ENCODE data around the gene SYNE1. TPM values are rescaled to one million over a fixed set of nuclear protein-coding genes. Genes with fewer than 3 reads are reported as not detected.

The SYNE1 gene
- total and polyA plus RNA-seq, 2 of the 8 experiments (the other 6 are each of a cell fraction or from before 2014, with no cell fraction given): 2.8 to 5.5 TPM

- DNase-seq (ENCODE audit: low read depth in 1 of 2, low spot score in 2 of 2) (no peak), FAIRE-seq (no peak)
- no peaks in the 10 kb centered on the region for H4K20me1 ChIP-seq (replicated peaks in 1 of 2; ENCODE audit: control insufficient read depth in 1 of 2, insufficient read depth in 2 of 2, low read length in 2 of 2)
- no peak overlapping the region for H2BK120ac ChIP-seq (replicated peaks; ENCODE audit: low read depth, low read length)
- H3K4me3 ChIP-seq (ENCODE audit: extremely low read depth in 1 of 4, insufficient read depth in 2 of 4, low read depth in 3 of 4, low read length in 4 of 4): no peak overlapping the region
- H3K36me3 ChIP-seq (ENCODE audit: control insufficient read depth in 2 of 4, insufficient read depth in 4 of 4, low read length in 3 of 4): no peaks in the 10 kb centered on the region
- no peak overlapping the region for H3K23ac ChIP-seq (ENCODE audit: insufficient read length)
- no peak overlapping the region for H4K91ac ChIP-seq (replicated peaks; ENCODE audit: insufficient read length, low read length)
- CTCF ChIA-PET (ENCODE audit: partially characterized antibody): interaction anchor here (0.9 to 1.5 kb wide), 2 partner anchors 12 to 41 kb away, joined by 3 read pairs; no protein-coding TSS in a partner anchor
- no peak for TF ChIP-seq HDAC2 (IDR thresholded peaks at IDR 0.05; ENCODE audit: borderline replicate concordance in 1 of 2, low read depth in 2 of 2, low read length in 2 of 2)
- H2BK20ac ChIP-seq (ENCODE audit: low read length): no peak overlapping the region
- no peaks in the 10 kb centered on the region for H3K23me2 ChIP-seq (ENCODE audit: low read depth, low read length)
- no peaks in the 10 kb centered on the region for H3K27me3 ChIP-seq (replicated peaks in 1 of 4; ENCODE audit: control insufficient read depth in 3 of 4, extremely low read depth in 1 of 4, insufficient read depth in 3 of 4, low read length in 3 of 4)
- no peaks in the 10 kb centered on the region for H3K79me1 ChIP-seq (ENCODE audit: low read depth, low read length)
- H3K79me2 ChIP-seq (ENCODE audit: control insufficient read depth in 1 of 2, insufficient read depth in 2 of 2, low read length in 2 of 2): no peaks in the 10 kb centered on the region
- H3K27ac ChIP-seq (ENCODE audit: low read depth, low read length): no peak overlapping the region
- H4K8ac ChIP-seq (ENCODE audit: extremely low read depth, insufficient read depth, low read length): no peak overlapping the region
- no peak overlapping the region for H4K5ac ChIP-seq (ENCODE audit: insufficient read length, low read depth, low read length)
- H2BK12ac ChIP-seq (ENCODE audit: low read depth, low read length): no peak overlapping the region
- H2BK15ac ChIP-seq (ENCODE audit: low read length): no peak overlapping the region
- H3K4me1 ChIP-seq (replicated peaks in 1 of 4; ENCODE audit: control insufficient read depth in 3 of 4, insufficient read depth in 4 of 4, low read length in 3 of 4): peaks cover 0 to 7% (median 4%) of the 10 kb centered on the region in 4 experiments; a peak in 3 of 7 replicates
- no peak overlapping the region for H3K4ac ChIP-seq (replicated peaks; ENCODE audit: insufficient read length, low read depth, low read length)
- H3K14ac ChIP-seq (ENCODE audit: insufficient read length): no peak overlapping the region
- H2AFZ ChIP-seq (ENCODE audit: low read length): no peak overlapping the region
- H3K56ac ChIP-seq (replicated peaks; ENCODE audit: insufficient read length, low read depth, low read length): no peak overlapping the region
- POLR2A ChIA-PET (ENCODE audit: partially characterized antibody): no interaction called here
- WGBS, 2 experiments (ENCODE audit: extremely low coverage in 1 of 2, insufficient coverage in 1 of 2, insufficient read length in 1 of 2, insufficient replicate concordance in 2 of 2, low coverage in 1 of 2, low lambda C conversion rate in 2 of 2, missing lambda C conversion rate in 1 of 2): 86% methylated on average over 4 of the region's 4 CpGs; no CpG with 5 or more reads in 1 of the 2 experiments
- H2BK5ac ChIP-seq (ENCODE audit: low read depth, low read length): no peak overlapping the region
- no peak overlapping the region for H2AK5ac ChIP-seq (ENCODE audit: low read depth, low read length)
- no peak overlapping the region for H3K4me2 ChIP-seq (ENCODE audit: insufficient read depth in 1 of 2, low read depth in 2 of 2, low read length in 2 of 2)
- no peak overlapping the region for H3K18ac ChIP-seq (ENCODE audit: extremely low read depth, low read length)
- H3K9me3 ChIP-seq (ENCODE audit: insufficient read depth in 2 of 2, low read depth in 1 of 2, low read length in 1 of 2): no peaks in the 10 kb centered on the region
- no peak overlapping the region for H3K9ac ChIP-seq (replicated peaks in 1 of 4; ENCODE audit: extremely low read depth in 1 of 4, low read depth in 3 of 4, low read length in 3 of 4)
These were observed 470.7 kb downstream of the SYNE1 start for GRCh38 chr6:152166497-152166896.

Data from H1 (cell line).